Central memory CD8-positive, alpha-beta T cell (primary cell): ENCODE data around the gene ACBD4.

Source experiments
- ATAC-seq: fragments of 150-1000 bp; cut with Tn5 transposase; replicated peaks from 2 replicates; pipeline ENCODE4 v1.10.0; 2022; ENCODE audit warnings: mild to moderate bottlenecking, moderate FRiP score, moderate number of reproducible peaks; ENCODE audit not compliant: poor library complexity, severe bottlenecking; ENCODE audit errors: extremely low read depth
- DNase-seq, 2 donors: peaks; one replicate each; pipeline ENCODE4 v3.0.0; 2021; ENCODE audit warnings: low spot score in 2 of 2
- H3K27ac Mint-ChIP-seq: one replicate; pipeline ENCODE4 v1.8.0; 2022; ENCODE audit warnings: low read depth, mild to moderate bottlenecking, moderate library complexity, mixed read lengths
- H3K27me3 Mint-ChIP-seq: one replicate; pipeline ENCODE4 v1.8.0; 2022; ENCODE audit warnings: mixed read lengths
- H3K36me3 Mint-ChIP-seq: one replicate; pipeline ENCODE4 v1.8.0; 2022; ENCODE audit warnings: mild to moderate bottlenecking, moderate library complexity, mixed read lengths; ENCODE audit not compliant: insufficient read depth
- H3K4me1 Mint-ChIP-seq: one replicate; pipeline ENCODE4 v1.8.0; 2022; ENCODE audit warnings: mixed read lengths
- H3K4me3 Mint-ChIP-seq: one replicate; pipeline ENCODE4 v1.8.0; 2022; ENCODE audit warnings: mild to moderate bottlenecking, moderate library complexity, mixed read lengths
- H3K9me3 Mint-ChIP-seq: one replicate; pipeline ENCODE4 v1.8.0; 2022; ENCODE audit warnings: mixed read lengths

Gene ACBD4

DNA sequence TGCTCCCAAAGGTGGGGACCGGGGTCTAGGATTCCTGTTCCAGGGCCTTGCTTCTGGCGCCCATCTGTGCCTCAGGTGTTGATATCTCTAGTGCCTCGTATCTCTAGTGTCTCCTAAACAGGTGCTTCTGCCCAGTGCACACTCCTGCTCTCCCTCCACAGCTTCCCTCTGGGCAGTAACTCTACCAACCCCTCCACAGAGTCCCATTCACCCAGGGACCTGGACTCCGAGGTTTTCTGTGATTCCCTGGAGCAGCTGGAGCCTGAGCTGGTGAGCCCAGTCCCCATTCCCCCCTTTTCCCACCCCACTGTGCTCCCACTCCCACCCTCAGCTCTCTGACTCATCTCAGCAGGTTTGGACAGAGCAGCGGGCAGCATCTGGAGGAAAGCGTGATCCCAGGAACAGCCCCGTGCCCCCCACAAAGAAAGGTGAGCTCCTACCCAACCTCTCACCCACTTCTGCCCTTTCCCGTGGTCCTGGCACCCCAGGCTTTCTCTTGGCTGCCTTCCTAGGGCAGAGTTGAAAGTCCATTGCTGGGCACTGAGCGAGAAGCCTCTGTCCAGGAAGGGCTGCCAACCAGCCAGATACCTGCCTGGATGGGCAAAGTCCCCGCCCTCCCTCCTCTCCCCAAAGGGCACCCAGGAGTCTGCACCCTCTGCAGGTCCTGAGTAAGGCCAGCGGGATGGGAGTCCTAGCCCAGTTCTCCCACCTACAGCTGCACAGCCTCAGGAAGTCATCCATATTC lies 2.2 kb downstream of the ACBD4 start:
- H3K27me3 Mint-ChIP-seq = no peaks in the 10 kb centered on the region
- no peak overlapping the region for H3K27ac Mint-ChIP-seq
- H3K4me1 Mint-ChIP-seq = peaks cover 24% of the 10 kb centered on the region
- H3K4me3 Mint-ChIP-seq = no peak overlapping the region
- ATAC-seq (no peak), DNase-seq (no peak)
- H3K9me3 Mint-ChIP-seq = no peaks in the 10 kb centered on the region
- peaks cover 5% of the 10 kb centered on the region for H3K36me3 Mint-ChIP-seq

DNA sequence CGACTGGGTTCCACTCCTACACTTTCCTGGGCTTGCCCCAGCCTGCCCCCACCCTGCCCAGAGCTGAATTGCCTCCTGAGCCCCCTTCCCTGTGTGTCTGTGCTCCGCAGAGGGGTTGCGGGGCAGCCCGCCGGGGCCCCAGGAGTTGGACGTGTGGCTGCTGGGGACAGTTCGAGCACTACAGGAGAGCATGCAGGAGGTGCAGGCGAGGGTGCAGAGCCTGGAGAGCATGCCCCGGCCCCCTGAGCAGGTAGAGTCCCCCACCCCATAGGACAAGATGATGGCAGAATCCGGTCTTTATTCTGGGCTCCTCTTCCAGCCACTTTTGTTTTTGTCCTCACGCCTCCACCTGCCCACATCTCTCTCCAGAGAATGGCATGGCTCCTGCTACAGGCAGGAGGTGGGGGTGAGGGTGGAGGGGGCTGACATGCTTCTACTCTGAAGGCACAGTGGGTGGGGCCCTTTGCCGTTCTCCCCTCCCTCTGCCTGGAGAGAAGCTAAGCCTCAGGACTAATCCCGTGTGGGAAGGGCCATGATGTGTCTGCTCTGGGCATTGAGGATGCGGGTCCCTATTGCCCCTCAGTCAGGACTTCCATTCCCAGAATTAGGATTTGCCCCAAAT lies 3.5 kb downstream of the ACBD4 start:
- ATAC-seq = no peak
- H3K4me3 Mint-ChIP-seq = no peak overlapping the region
- H3K4me1 Mint-ChIP-seq = peaks cover 18% of the 10 kb centered on the region
- no peaks in the 10 kb centered on the region for H3K9me3 Mint-ChIP-seq
- H3K27me3 Mint-ChIP-seq = no peaks in the 10 kb centered on the region
- H3K36me3 Mint-ChIP-seq = peaks cover 4% of the 10 kb centered on the region
- DNase-seq = no peak
- no peak overlapping the region for H3K27ac Mint-ChIP-seq

DNA sequence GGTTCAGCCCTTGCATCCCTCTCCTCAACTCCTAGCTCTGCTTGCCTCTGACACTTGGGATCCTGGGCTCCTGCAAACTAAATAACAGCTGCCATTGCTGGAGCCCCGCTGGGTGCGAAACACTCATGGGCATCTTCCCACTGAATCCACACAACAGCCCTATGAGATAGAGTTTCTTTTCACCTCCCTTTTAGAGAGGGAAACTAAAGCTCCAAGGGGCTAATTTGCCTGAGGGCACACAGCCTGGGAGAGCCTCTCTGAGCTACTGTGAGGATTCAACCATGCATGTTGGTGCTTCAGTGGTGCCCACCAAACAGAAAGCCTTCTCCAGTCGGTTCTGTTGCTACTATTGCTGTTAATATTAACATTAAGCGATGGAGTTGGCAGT lies 4.0 kb downstream of the ACBD4 start:
- Mint-ChIP-seq H3K4me3 (no peak overlapping the region), H3K27me3 (no peaks in the 10 kb centered on the region), H3K27ac (no peak overlapping the region), H3K36me3 (peaks cover 4% of the 10 kb centered on the region), H3K9me3 (no peaks in the 10 kb centered on the region), H3K4me1 (peaks cover 18% of the 10 kb centered on the region)
- ATAC-seq = no peak
- DNase-seq = no peak

DNA sequence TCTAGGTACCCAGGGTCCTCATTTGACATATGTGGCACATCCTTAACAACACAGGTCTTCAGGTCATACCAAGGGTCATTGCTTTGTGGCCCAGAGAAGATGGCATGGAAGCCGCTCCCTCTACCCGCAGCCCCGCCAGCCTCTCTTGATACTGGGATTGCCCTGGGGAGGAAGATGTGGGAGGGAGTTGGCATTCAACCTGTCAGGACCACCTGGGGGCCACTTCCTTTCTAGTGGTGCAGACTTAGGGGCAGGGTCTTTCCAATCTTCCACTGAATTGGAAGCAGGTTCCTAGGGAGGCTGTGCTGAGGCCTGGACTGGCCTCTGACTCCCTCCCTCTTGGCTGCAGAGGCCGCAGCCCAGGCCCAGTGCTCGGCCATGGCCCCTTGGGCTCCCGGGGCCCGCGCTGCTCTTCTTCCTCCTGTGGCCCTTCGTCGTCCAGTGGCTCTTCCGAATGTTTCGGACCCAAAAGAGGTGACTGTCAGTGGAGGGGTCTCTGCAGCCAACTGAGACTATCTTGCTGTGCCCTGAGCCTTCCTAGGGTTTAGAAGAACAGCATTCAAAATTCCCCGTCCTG lies 7.7 kb downstream of the ACBD4 start:
- Mint-ChIP-seq H3K27me3 (no peaks in the 10 kb centered on the region), H3K9me3 (no peaks in the 10 kb centered on the region), H3K4me3 (peak overlapping the region; percentile 56), H3K27ac (no peak overlapping the region), H3K4me1 (peaks cover 29% of the 10 kb centered on the region), H3K36me3 (peaks cover 15% of the 10 kb centered on the region)
- no peak for DNase-seq
- no peak for ATAC-seq

DNA sequence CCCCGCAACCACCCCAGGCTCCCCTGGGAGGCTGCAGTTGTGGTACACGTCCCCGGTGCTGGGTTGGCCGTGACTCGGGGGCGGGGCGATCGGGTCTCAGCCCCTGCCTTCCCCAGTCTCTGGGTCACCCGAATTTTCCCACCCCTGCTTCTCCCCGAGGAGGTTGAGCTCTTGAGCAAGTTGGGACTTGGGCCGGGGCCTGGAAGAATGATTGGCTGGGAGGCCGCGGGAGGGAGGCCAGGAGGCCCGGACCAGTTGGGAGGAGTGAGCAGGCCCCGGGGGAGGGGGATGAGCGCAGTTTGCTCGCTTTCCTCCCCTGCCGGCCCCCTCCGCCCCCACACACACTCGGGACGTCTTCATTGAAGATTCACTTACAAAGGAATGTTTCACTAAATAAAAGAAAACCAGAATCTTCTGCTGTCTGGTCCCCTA lies 8.3 kb downstream of the ACBD4 start:
- peaks cover 35% of the 10 kb centered on the region for H3K4me1 Mint-ChIP-seq
- H3K36me3 Mint-ChIP-seq = peaks cover 21% of the 10 kb centered on the region
- H3K9me3 Mint-ChIP-seq = no peaks in the 10 kb centered on the region
- H3K4me3 Mint-ChIP-seq = peak overlapping the region; percentile 56
- H3K27me3 Mint-ChIP-seq = no peaks in the 10 kb centered on the region
- ATAC-seq = no peak
- peak overlapping the region; percentile 6 for H3K27ac Mint-ChIP-seq
- no peak for DNase-seq

DNA sequence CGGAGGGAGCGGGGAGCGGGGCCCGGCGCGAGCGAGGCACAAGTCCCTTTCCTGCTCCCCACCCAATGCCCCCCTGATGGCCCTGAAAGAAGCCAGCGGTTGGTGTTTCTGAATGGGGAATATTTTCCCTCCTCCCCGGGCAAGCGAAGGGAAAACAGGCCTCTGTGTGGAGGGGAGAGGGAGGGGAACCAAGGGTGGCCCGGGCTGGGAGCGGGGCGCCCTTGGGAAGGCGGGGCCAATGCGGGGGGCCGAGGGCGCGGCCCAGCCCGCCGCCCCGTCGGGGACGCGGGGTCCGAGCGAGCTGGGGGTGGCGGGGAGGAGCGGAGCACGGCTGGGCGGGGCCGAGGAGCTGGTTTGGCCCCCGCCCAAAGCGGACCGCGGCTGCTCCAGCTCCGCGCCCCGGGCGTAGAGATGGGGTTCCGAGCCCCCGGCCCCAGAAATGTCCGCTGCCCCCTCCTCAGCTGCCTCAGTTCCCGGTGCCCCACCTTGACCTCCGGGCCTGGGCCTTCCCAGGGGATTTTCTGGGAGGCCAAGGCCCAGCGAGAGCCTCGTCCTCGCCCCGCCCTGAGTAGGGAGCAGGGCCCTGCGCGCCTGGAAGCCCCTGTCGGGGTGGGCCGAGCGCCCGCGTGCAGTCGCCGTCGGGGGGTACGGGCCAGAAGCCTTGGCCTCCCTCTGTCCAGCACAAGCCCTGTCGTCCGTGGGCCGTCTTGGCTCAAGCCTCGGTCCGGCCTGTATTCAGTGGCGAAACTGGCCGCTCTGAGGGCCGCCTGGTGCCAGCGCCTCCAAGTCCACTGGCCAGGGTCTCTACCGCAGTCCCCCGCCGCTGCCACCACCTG lies 8.9 kb downstream of the ACBD4 start:
- Mint-ChIP-seq H3K4me3 (peak overlapping the region; percentile 56), H3K9me3 (no peaks in the 10 kb centered on the region), H3K27me3 (no peaks in the 10 kb centered on the region), H3K4me1 (peaks cover 39% of the 10 kb centered on the region), H3K36me3 (peaks cover 25% of the 10 kb centered on the region), H3K27ac (peak overlapping the region; percentile 6)
- ATAC-seq (no peak), DNase-seq (no peak)

DNA sequence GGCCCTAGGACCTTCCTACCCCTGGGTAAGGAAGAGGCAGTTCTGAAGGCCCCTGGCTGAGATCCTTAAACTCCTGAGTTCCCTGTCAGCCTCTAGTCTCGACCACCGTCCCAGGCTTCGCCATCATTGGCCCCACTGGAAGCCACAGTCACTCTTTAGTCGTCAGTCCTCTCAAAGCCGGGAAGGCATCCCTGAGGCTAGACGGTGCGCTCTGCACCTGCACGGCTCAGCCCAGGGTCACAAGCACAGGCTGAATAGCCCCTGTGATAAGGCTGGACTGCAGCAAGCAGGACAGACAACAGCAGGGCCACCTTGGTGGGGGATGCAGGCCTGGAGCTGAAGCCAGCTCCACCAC lies 9.5 kb downstream of the ACBD4 start:
- H3K27ac Mint-ChIP-seq = no peak overlapping the region
- H3K27me3 Mint-ChIP-seq = no peaks in the 10 kb centered on the region
- H3K36me3 Mint-ChIP-seq = peaks cover 30% of the 10 kb centered on the region
- H3K9me3 Mint-ChIP-seq = no peaks in the 10 kb centered on the region
- peak overlapping the region; percentile 38 for H3K4me3 Mint-ChIP-seq
- no peak for DNase-seq
- ATAC-seq = no peak
- peaks cover 45% of the 10 kb centered on the region for H3K4me1 Mint-ChIP-seq

DNA sequence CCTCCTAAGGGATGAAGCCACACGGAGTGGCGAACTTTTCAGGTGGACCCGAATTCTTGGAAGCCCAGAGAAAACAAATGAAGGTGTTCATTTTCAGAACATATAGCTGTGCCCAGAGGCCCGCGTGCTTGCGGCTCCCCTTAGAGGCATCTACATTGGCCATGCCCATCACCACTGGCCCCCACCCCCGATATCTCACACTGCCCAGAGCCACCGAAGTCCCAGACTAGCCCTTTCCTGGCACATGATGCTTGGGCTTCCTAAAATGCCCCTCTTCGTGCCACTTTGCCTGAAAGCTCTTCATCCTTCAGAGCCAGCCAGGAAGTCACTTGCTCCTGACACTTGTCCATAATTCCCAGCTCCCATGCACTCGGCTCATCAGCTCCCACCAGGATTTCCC lies 10.7 kb downstream of the ACBD4 start:
- DNase-seq (no peak), ATAC-seq (no peak)
- H3K36me3 Mint-ChIP-seq = peaks cover 31% of the 10 kb centered on the region
- no peaks in the 10 kb centered on the region for H3K9me3 Mint-ChIP-seq
- no peaks in the 10 kb centered on the region for H3K27me3 Mint-ChIP-seq
- peak overlapping the region; percentile 95 for H3K4me3 Mint-ChIP-seq
- H3K4me1 Mint-ChIP-seq = peaks cover 47% of the 10 kb centered on the region
- no peak overlapping the region for H3K27ac Mint-ChIP-seq

DNA sequence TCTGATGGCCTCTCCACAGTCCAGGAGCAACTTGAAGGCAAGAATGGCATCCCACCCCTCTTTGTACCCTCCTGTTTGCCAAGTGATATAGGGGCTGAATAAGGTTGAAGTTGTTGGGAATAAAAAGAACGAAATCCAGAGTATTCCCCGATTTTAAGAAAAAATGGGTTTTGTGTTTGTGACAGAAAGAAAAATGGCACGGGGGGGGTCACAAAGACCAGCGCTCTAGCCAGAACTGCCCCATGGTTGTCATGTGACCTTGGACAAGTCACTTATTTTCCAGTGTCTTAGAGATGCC lies 11.1 kb downstream of the ACBD4 start:
- no peaks in the 10 kb centered on the region for H3K27me3 Mint-ChIP-seq
- peak overlapping the region; percentile 95 for H3K4me3 Mint-ChIP-seq
- no peaks in the 10 kb centered on the region for H3K9me3 Mint-ChIP-seq
- H3K4me1 Mint-ChIP-seq = peaks cover 47% of the 10 kb centered on the region
- H3K36me3 Mint-ChIP-seq = peaks cover 31% of the 10 kb centered on the region
- H3K27ac Mint-ChIP-seq = peak overlapping the region; percentile 100
- no peak for DNase-seq
- no peak for ATAC-seq

DNA sequence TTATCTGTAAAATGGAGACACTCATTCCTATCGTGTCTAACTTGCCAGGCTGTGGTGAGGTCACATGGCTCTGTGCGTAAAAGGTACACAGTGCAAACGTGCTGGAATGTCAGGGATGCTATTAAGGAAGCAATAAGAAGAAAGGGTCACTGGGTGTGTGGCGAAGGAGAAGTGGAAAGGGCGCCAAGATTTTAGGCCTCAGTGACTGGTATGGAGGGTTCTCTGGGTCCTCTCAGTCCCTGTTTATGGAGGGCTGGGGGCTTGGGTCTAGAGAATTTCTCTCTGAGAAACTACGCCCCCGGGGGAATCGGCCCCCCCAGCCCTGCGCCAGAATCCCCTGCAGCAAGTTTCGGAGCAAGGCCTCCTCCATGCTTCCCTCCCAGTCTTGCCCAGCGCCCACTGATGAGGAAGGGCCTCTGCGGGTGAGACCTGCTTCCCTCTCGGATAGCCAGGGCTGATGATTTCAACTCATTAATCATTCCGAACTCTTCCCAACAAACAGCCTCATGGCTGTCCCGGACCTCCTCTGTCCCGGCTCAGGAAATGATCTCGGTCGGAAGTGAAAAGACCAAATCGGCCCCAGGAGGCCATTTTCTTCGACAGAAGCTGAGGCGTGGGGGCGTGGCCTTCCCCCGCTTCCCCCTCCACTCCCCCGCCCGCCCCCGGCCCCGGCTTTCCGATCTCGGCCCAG lies 11.5 kb downstream of the ACBD4 start:
- DNase-seq = peak in 1 of 2 donors; percentile 45
- Mint-ChIP-seq H3K9me3 (no peaks in the 10 kb centered on the region), H3K27me3 (no peaks in the 10 kb centered on the region), H3K36me3 (peaks cover 34% of the 10 kb centered on the region), H3K4me3 (peak overlapping the region; percentile 95), H3K27ac (peak overlapping the region; percentile 100), H3K4me1 (peaks cover 50% of the 10 kb centered on the region)
- ATAC-seq = peak; percentile 6

DNA sequence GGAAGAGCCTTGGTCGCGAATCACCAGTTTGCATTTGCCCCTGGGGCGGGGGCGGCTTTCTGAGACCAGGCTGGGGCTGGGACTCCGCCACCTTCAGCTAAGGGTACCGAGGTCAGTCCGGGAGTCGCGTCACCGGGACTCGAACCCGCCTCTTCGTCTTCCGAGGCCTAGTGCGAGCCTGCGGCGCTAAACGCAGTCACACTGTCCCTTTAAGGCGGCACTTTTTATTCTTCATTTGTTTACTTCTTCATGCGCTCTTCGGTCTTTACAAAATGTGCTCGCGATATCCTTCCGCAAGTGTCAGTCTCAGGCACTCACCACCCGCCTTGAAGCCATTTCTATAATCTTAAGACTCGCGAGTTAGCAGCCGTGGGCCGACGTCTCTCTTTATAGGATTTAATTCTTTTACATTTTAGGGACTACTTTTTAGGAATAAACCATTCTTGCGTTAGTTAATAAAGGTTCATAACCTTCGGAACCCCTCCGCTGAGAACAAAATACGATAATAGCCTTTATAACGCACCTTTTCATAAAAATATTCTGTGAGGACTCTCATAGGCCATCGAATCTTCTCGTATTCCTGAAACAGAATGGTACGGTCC lies 12.2 kb downstream of the ACBD4 start:
- DNase-seq (peak; percentile 60 to 74), ATAC-seq (peak; percentile 40)
- Mint-ChIP-seq H3K9me3 (no peaks in the 10 kb centered on the region), H3K27ac (peak overlapping the region; percentile 100), H3K27me3 (no peaks in the 10 kb centered on the region), H3K4me1 (peaks cover 50% of the 10 kb centered on the region), H3K4me3 (peak overlapping the region; percentile 95), H3K36me3 (peaks cover 36% of the 10 kb centered on the region)
